Stimulated activated CD8-positive, alpha-beta memory T cell treated with anti-CD3 and anti-CD28 coated beads, Interleukin-15, amount 100 ng/mL, for 4 hours (primary cell): ENCODE measurements around the gene ADCY4.
"Not testable (repeated sequence)": the region's sequence is repeated elsewhere in the genome, so short reads cannot be mapped to it uniquely, and the experiment has no call there.

Source experiments
- DNase-seq, 2 donors: peaks; one replicate each; pipeline ENCODE4 v3.0.0-alpha.2; 2020; ENCODE audit warnings: low read depth in 2 of 2

Gene ADCY4

GRCh38 chr14:24366721-24367513 lies 32.0 kb upstream of the ADCY4 start:
- no peak for DNase-seq

- DNase-seq = no peak
Observed at GRCh38 chr14:24366413-24366720, 31.5 kb upstream of the ADCY4 start.

DNA sequence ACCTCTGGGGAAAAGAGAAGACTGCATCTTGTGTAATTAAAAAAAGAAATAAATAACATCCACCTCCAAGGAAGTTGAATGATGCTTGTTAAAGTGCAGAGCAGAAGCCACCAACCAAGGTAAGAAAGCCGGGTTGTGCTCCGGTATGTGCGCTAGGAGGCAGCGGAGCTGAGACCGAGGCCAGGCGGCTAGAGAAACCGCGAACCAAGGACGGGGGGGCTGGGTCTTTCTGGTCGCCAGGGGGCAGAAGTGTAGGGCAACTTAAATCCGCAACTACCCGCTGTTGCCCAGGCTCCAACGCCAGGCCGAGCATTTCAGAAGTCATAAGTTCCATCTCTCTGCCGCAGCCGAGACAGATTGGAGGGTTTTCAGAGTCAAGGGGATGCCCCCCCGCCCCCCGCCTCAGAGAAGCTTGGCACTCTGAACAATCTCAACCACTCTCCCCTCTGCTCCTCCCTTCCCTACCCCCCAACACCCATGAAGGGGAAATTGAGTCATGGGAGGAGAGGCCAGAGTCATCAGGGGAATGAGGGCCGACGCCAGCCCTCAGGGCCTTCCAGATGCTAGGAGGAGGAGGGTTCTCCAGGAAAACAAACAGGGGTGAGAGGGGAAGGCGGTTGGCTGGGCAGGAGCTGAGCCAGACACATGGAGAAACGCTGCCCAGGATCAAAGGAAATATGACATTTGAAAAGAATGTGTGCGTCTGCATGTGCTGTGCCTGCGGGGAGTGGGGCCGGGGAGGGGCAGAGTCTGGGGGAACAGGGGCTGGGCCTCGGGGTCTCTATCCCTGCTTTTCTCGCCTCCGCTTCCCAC lies 30.9 kb upstream of the ADCY4 start:
- peak; percentile 27 to 45 for DNase-seq

DNA sequence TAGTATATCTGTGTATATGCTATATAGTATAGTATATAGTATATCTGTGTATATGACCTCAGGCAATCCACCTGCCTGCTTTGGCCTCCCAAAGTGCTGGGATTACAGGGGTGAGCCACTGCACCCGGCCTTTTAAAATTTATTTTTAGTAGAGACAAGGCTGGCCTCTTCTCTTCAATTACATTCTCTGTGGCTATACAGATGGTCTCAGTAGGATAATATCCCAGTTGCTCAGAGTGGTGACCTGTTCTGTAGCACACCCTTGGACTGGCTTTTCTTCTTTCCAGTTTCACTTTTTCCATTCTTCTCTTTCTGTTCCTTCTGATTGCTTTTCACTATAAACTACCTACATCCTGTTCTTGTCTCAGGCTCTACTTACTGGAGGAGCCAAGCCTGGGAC lies 30.0 kb upstream of the ADCY4 start:
- DNase-seq = no peak

GRCh38 chr14:24363401-24363800 lies 28.5 kb upstream of the ADCY4 start:
- DNase-seq = no peak

GRCh38 chr14:24362241-24362960 lies 27.5 kb upstream of the ADCY4 start:
- DNase-seq = no peak

GRCh38 chr14:24361326-24361725 lies 26.5 kb upstream of the ADCY4 start:
- DNase-seq = no peak

DNA sequence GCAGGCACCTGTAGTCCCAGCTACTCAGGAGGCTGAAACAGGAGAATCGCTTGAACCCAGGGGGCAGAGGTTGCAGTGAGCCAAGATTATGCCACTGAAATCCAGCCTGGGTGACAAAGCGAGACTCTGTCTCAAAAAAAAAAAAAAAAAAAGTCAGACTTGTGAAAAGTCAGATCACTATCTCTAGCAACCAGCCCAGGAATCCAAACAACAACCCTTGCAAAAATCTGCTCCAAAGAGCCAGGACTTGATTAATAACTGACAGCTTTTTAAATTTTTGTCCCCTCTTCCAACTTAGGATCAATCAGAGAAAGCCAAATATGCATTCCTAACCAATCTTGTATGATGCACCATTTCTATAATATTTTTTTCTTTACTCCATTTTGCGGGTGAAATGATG lies 25.4 kb upstream of the ADCY4 start:
- no peak for DNase-seq

DNA sequence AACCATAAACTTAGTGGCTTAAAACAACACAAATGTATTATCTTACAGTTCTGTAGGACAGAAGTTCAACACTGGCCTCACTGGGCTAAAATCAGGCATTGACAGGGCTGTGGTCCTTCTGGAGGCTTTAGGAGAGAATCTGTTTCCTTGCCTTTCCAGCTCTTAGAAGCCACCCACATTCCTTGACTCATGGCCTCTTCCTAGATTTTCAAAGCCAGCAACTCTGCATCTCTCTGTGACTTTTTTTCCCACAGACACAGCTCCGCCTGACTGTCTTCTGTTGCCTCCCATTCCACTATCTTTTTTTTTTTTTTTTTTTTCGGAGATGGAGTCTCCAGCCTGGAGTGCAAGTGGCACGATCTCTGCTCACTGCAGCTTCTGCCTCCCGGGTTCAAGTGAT lies 21.3 kb upstream of the ADCY4 start:
- no peak for DNase-seq

DNA sequence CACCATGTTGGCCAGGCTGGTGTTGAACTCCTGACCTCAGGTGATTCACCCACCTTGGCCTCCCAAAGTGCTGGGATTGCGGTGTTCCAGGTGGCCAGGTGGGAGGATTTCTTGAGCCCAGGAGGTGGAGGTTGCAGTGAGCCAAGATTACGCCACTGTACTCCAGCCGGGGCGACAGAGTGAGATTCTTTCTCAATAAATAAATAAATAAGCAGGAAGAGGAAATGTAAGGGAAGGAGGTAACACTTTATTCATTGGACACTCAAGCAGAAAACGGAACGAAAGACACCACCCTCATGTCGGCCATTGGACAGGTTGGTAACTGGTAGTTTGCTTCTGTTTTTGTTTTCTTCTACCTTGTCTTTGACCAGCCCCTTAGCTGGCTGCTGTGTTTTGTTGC lies 20.1 kb upstream of the ADCY4 start:
- no peak for DNase-seq

- DNase-seq = not testable (repeated sequence)
Observed at GRCh38 chr14:24354482-24354825, 19.6 kb upstream of the ADCY4 start.

GRCh38 chr14:24353559-24354481 lies 18.9 kb upstream of the ADCY4 start:
- DNase-seq = no peak

DNA sequence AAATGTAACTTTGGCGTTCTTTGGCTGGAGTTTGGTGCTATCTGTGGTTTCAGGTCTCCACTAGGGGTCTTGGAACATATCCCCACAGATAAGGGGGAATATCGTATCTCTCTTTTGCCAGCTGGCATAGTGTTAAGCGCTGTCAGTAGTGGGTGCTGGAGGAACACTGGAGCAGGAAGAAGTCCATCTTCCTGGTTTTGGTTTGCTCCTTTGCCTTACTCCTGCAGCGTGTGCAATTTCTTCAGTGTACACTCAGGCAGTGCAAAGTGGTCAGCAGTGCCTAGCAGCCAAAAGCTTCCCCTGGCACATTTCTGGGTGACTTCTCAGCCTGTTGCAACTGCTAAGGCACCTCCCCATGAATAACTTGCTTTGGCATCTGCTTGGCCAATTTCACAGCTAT lies 16.6 kb upstream of the ADCY4 start:
- no peak for DNase-seq

- DNase-seq = no peak
Observed at GRCh38 chr14:24349742-24350141, 14.9 kb upstream of the ADCY4 start.

DNA sequence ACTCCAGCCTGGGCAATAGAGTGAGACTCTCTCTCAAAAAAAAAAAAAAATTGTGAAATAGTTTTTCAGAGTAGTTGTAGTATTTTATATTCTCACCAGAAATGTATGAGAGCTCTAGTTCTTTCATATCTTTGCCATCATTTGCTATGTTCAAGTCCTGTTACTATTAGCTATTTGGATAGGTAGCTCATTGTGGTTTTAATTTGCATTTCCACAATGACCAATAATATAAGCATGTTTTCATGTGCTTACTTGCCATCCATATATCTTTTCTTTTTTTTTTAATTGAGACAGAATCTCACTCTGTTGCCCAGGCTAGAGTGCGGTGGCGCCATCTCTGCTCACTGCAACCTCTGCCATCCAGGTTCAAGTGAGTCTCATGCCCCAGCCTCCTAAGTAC lies 13.3 kb upstream of the ADCY4 start:
- DNase-seq = no peak

- no peak for DNase-seq
Observed at GRCh38 chr14:24347134-24347533, 12.3 kb upstream of the ADCY4 start.

- DNase-seq = no peak
Observed at GRCh38 chr14:24343795-24344660, 9.2 kb upstream of the ADCY4 start.

GRCh38 chr14:24342889-24343288 lies 8.0 kb upstream of the ADCY4 start:
- DNase-seq = no peak

GRCh38 chr14:24340606-24341005 lies 5.7 kb upstream of the ADCY4 start:
- DNase-seq = no peak

GRCh38 chr14:24339284-24340151 lies 4.6 kb upstream of the ADCY4 start, which contains the start of gene RIPK3:
Gene RIPK3 (minus strand): TSS chr14:24339991. CDS start chr14:24339826, 165 bp downstream.
- DNase-seq = peak in 1 of 2 donors; percentile 37
